GM12878 (cell line): ENCODE results near the gene HDGF. TPM values are rescaled to one million over a fixed set of nuclear protein-coding genes. Genes with fewer than 3 reads are reported as not detected.

Source experiments
- ATAC-seq: fragments of 200-7000 bp; cut with Tn5 transposase; 3 replicates; pipeline ENCODE4 v1.9.1; 2020; ENCODE audit warnings: mild to moderate bottlenecking, moderate library complexity
- BruUV-seq: library from RNA; stranded (reverse); fragments of 400-500 nt; replicated peaks from 2 replicates; lab custom pipeline; 2021; lab: Mats Ljungman, UMichigan
- CTCF ChIA-PET: fragments of 300-600 bp; sonication (Branson Sonifier 250); formaldehyde crosslinking; extraction: SDS; loops from one replicate; lab custom pipeline; 2021; ENCODE audit warnings: inconsistent platforms; lab: Yijun Ruan, JAX
- POLR2A ChIA-PET: fragments of 350-600 bp; formaldehyde crosslinking; extraction: SDS; loops from one replicate; lab custom pipeline; 2021; ENCODE audit warnings: inconsistent platforms; lab: Charles Lee
- RAD21 ChIA-PET: fragments of 300-600 bp; sonication (Branson Sonifier 250); formaldehyde crosslinking; loops from one replicate; lab custom pipeline; 2023; ENCODE audit warnings: antibody characterized with exemption; ENCODE audit not compliant: unreplicated experiment; lab: Charles Lee
- SMC1A ChIA-PET: fragments of 300-600 bp; sonication (Branson Sonifier 250); formaldehyde crosslinking; loops from one replicate; lab custom pipeline; 2023; ENCODE audit not compliant: unreplicated experiment, uncharacterized antibody; lab: Charles Lee
- DNase-seq: peaks from one replicate; pipeline ENCODE4 v3.0.0-alpha.2; 2011; ENCODE audit warnings: low read depth, low spot score
- FAIRE-seq: peaks from 3 replicates; lab custom pipeline; 2011; peaks lifted over from hg19 to GRCh38; lab: Jason Lieb, UNC
- H2AFZ ChIP-seq: 2 replicates; pipeline ENCODE4 v1.6.0; 2011; ENCODE audit warnings: low read depth, low read length, control low read depth; ENCODE audit not compliant: control insufficient read depth
- H3K27ac ChIP-seq: 2 replicates; pipeline ENCODE4 v1.5.1; 2011; ENCODE audit warnings: control low read depth; ENCODE audit not compliant: control insufficient read depth, insufficient read depth
- H3K27me3 ChIP-seq, 2 experiments: replicated peaks in 1 of 2; 2 replicates each; pipeline versions ENCODE4 v1.6.0 to v1.6.1; 2011; ENCODE audit warnings: low read length in 1 of 2; ENCODE audit not compliant: control insufficient read depth in 2 of 2, insufficient read depth in 2 of 2
- H3K36me3 ChIP-seq, 2 experiments: 2 replicates each; pipeline ENCODE4 v1.5.1; 2011; ENCODE audit warnings: low read length in 1 of 2; ENCODE audit not compliant: control insufficient read depth in 2 of 2, insufficient read depth in 2 of 2
- H3K4me1 ChIP-seq: 2 replicates; pipeline ENCODE4 v1.6.1; 2011; ENCODE audit warnings: mild to moderate bottlenecking, low read length, moderate library complexity, mixed read lengths; ENCODE audit not compliant: control insufficient read depth, insufficient read depth
- H3K4me2 ChIP-seq: 2 replicates; pipeline ENCODE4 v1.6.0; 2011; ENCODE audit warnings: control low read depth; ENCODE audit not compliant: control insufficient read depth, insufficient read depth
- H3K4me3 ChIP-seq: fragments of 200-600 bp; sonication (generic); 2 replicates; pipeline ENCODE4 v1.5.1; 2016
- H3K79me2 ChIP-seq: 2 replicates; pipeline ENCODE4 v1.6.0; 2011; ENCODE audit warnings: low read length; ENCODE audit not compliant: control insufficient read depth, insufficient read depth
- H3K9ac ChIP-seq: 2 replicates; pipeline ENCODE4 v1.8.0; 2011; ENCODE audit warnings: low read length, control low read depth, mixed read lengths; ENCODE audit not compliant: control insufficient read depth, insufficient read depth
- H3K9me3 ChIP-seq: replicated peaks from 3 replicates; pipeline ENCODE4 v1.5.1; 2011; ENCODE audit warnings: mild to moderate bottlenecking, low read length; ENCODE audit not compliant: control insufficient read depth, insufficient read depth
- H4K20me1 ChIP-seq: 2 replicates; pipeline ENCODE4 v1.6.0; 2011; ENCODE audit not compliant: control insufficient read depth, insufficient read depth
- ATF2 ChIP-seq: IDR thresholded peaks from 2 replicates; pipeline ENCODE4 v1.6.1; 2012; ENCODE audit warnings: low read length, inconsistent platforms
- E4F1 ChIP-seq: fragments of 450-650 bp; IDR thresholded peaks from 2 replicates; pipeline ENCODE4 v1.6.1; 2018; ENCODE audit warnings: borderline replicate concordance, mild to moderate bottlenecking; ENCODE audit not compliant: partially characterized antibody
- EED ChIP-seq: sonication (generic); IDR thresholded peaks from 2 replicates; pipeline ENCODE4 v1.6.1; 2016; ENCODE audit warnings: antibody characterized with exemption, low read depth
- JUND ChIP-seq: IDR thresholded peaks from 2 replicates; pipeline ENCODE4 v1.6.1; 2012; ENCODE audit warnings: low read depth, mild to moderate bottlenecking, low read length, improper control_type of control experiment, moderate library complexity
- NR2F1 ChIP-seq: fragments of 450-650 bp; conservative IDR thresholded peaks from 2 replicates; pipeline ENCODE4 v1.6.1; 2017; ENCODE audit warnings: mild to moderate bottlenecking
- RBBP5 ChIP-seq: fragments of 200-600 bp; sonication (generic); conservative IDR thresholded peaks from 2 replicates; pipeline ENCODE4 v1.6.1; 2016
- REST ChIP-seq: IDR thresholded peaks from 2 replicates; pipeline ENCODE4 v1.6.1; 2012; ENCODE audit warnings: mild to moderate bottlenecking, low read depth, low read length
- SPI1 ChIP-seq: IDR thresholded peaks from 2 replicates; pipeline ENCODE4 v1.6.1; 2011; ENCODE audit warnings: low read depth, mild to moderate bottlenecking, low read length, moderate library complexity, borderline replicate concordance; ENCODE audit not compliant: insufficient read depth
- WGBS: methylation state at CpG from one replicate; pipeline ENCODE4 v1.1.6; 2016; ENCODE audit warnings: low lambda C conversion rate; ENCODE audit not compliant: insufficient replicate concordance, insufficient coverage; ENCODE audit errors: missing lambda C conversion rate; 5-methylcytosine and 5-hydroxymethylcytosine counted together
- in situ Hi-C: fragments of 300-500 bp; cut with MboI; formaldehyde crosslinking; loops from 9 replicates; pipeline ENCODE4 v1.14.3; 2018; ENCODE audit warnings: mixed read lengths
- intact Hi-C: fragments of 100-400 bp; cut with micrococcal nuclease; formaldehyde crosslinking; loops from one replicate; pipeline ENCODE4 v1.14.2; 2022; ENCODE audit not compliant: unreplicated experiment
- polyA plus RNA-seq, 11 experiments: library from polyadenylated mRNA; depleted of rRNA in 4 of 11; unstranded in 6 of 11; stranded (reverse) in 5 of 11; fragments of >200 nt; fragmentation: Nextera tagmentation in 4 of 11; fragmentation: Illumina TruSeq in 1 of 11; extraction: Ambion mirVana in 4 of 11; extraction: Trizol in 1 of 11; gene quantifications; 1 replicate in 1 of 11; 2 replicates in 10 of 11; pipeline versions ENCODE4 v1.2.1 to v1.2.3, GENCODE V29; 2011 to 2016; ENCODE audit warnings: inconsistent platforms in 2 of 11, missing spikeins in 2 of 11, low read depth in 1 of 11
- total RNA-seq, 4 experiments: library from RNA; depleted of rRNA in 3 of 4; stranded (reverse); fragments of >200 nt in 3 of 4; fragmentation: Illumina TruSeq in 1 of 4; extraction: Trizol in 1 of 4; gene quantifications; 2 replicates each; pipeline versions ENCODE4 v1.2.1 to v1.2.3, GENCODE V29; 2013 to 2021

HDGF gene
- total and polyA plus RNA-seq, 10 of the 15 experiments (the other 5 are each of a cell fraction or from before 2014, with no cell fraction given): 28.3 to 372 (median 209) TPM

GRCh38 chr1:156760796-156761104, 9.3 kb upstream of the HDGF start:
- DNase-seq: no peak
- Histone ChIP-seq H4K20me1 (no peaks in the 10 kb centered on the region), H3K27me3 (no peaks in the 10 kb centered on the region), H3K9ac (no peak overlapping the region), H3K4me2 (no peak overlapping the region), H3K36me3 (no peaks in the 10 kb centered on the region), H3K4me3 (no peak overlapping the region), H3K4me1 (no peaks in the 10 kb centered on the region), H3K27ac (no peak overlapping the region), H3K9me3 (no peaks in the 10 kb centered on the region), H3K79me2 (no peaks in the 10 kb centered on the region), H2AFZ (no peak overlapping the region)
- in situ Hi-C loops: no loop called here
- CTCF ChIA-PET: interaction anchor here (1.2 kb wide), 1 partner anchor 35 kb away, joined by 4 read pairs; no protein-coding TSS in a partner anchor
- FAIRE-seq: no peak
- POLR2A ChIA-PET: no interaction called here
- BruUV-seq: no TSS peak
- SMC1A ChIA-PET: interaction anchor here (0.6 to 1.3 kb wide), 2 partner anchors 9 to 31 kb away, joined by 3 to 4 read pairs; no protein-coding TSS in a partner anchor
- no peak for TF ChIP-seq NR2F1
- intact Hi-C loops: no loop called here
- RAD21 ChIA-PET: no interaction called here
- 80% methylated on average over 4 of the region's 4 CpGs for WGBS
- no peak for ATAC-seq

- BruUV-seq: no TSS peak
- in situ Hi-C loops (no loop called here), intact Hi-C loops (no loop called here)
- ATAC-seq (no peak), DNase-seq (no peak), FAIRE-seq (no peak)
- CTCF ChIA-PET: interaction anchor here (1.2 kb wide), 1 partner anchor 34 kb away, joined by 4 read pairs; no protein-coding TSS in a partner anchor
- SMC1A ChIA-PET: interaction anchor here (0.6 to 1.3 kb wide), 2 partner anchors 8 to 32 kb away, joined by 3 to 4 read pairs; no protein-coding TSS in a partner anchor
- WGBS: 56% methylated on average over 6 of the region's 6 CpGs
- RAD21 ChIA-PET: no interaction called here
- no peak overlapping the region for H3K4me2 ChIP-seq
- no peak overlapping the region for H2AFZ ChIP-seq
- POLR2A ChIA-PET: no interaction called here
- H3K9me3 ChIP-seq: no peaks in the 10 kb centered on the region
- no peaks in the 10 kb centered on the region for H4K20me1 ChIP-seq
- no peaks in the 10 kb centered on the region for H3K79me2 ChIP-seq
- H3K4me3 ChIP-seq: no peak overlapping the region
- H3K9ac ChIP-seq: no peak overlapping the region
- H3K36me3 ChIP-seq: no peaks in the 10 kb centered on the region
- H3K4me1 ChIP-seq: peaks cover 5% of the 10 kb centered on the region; the same call in 1 of the 2 replicates
- no peak overlapping the region for H3K27ac ChIP-seq
- no peaks in the 10 kb centered on the region for H3K27me3 ChIP-seq
- TF ChIP-seq SPI1 (no peak), ATF2 (no peak), E4F1 (no peak), RBBP5 (no peak), JUND (no peak), REST (no peak), EED (no peak)
Measured at GRCh38 chr1:156760092-156760795, 8.8 kb upstream of the HDGF start.
